Measurements from ENCODE around the gene CEND1. TPM values are rescaled to one million over a fixed set of nuclear protein-coding genes. Genes with fewer than 3 reads are reported as not detected.
A peak's percentile ranks its signal among the peaks of the same experiment; 100 is the strongest.

Gene CEND1
- total RNA-seq, 1 donor from 2014 or later: not detected

- DNase-seq: no peak
- H3K36me3 ChIP-seq: peaks cover 14% of the 10 kb centered on the region
- no peak for TF ChIP-seq CTCF (IDR thresholded peaks at IDR 0.05)
- no peaks in the 10 kb centered on the region for H3K9me3 ChIP-seq
- intact Hi-C loops (cut with DNase I): no loop called here
- peak; percentile 1 for ATAC-seq
- H3K27me3 ChIP-seq: peaks cover 9% of the 10 kb centered on the region
- peaks cover 71% of the 10 kb centered on the region for H3K4me1 ChIP-seq
- peak overlapping the region; percentile 70 for H3K27ac ChIP-seq
- peak overlapping the region; percentile 45 for H3K4me3 ChIP-seq
These were observed 39.4 kb upstream of the CEND1 start for GRCh38 chr11:829176-829846.

GRCh38 chr11:828506-829175, 38.8 kb upstream of the CEND1 start:
- ATAC-seq: no peak
- no peak for TF ChIP-seq CTCF (IDR thresholded peaks at IDR 0.05)
- H3K4me3 ChIP-seq: peak overlapping the region; percentile 54
- H3K27me3 ChIP-seq: peaks cover 9% of the 10 kb centered on the region
- intact Hi-C loops (cut with DNase I): no loop called here
- H3K36me3 ChIP-seq: peaks cover 21% of the 10 kb centered on the region
- H3K27ac ChIP-seq: peak overlapping the region; percentile 70
- H3K9me3 ChIP-seq: no peaks in the 10 kb centered on the region
- DNase-seq: no peak
- H3K4me1 ChIP-seq: peaks cover 65% of the 10 kb centered on the region

- Histone ChIP-seq H3K4me1 (peaks cover 65% of the 10 kb centered on the region), H3K9me3 (no peaks in the 10 kb centered on the region), H3K4me3 (peak within 1 kb of the TSS; percentile 54), H3K27me3 (peaks cover 9% of the 10 kb centered on the region), H3K36me3 (peaks cover 28% of the 10 kb centered on the region), H3K27ac (peak within 1 kb of the TSS; percentile 78)
- intact Hi-C loops (cut with DNase I): no loop called here
- ATAC-seq (no peak), DNase-seq (no peak)
- TF ChIP-seq CTCF (IDR thresholded peaks at IDR 0.05): no peak
These were observed 38.0 kb upstream of the CEND1 start, which contains the start of gene CRACR2B for GRCh38 chr11:827897-828192. Gene CRACR2B, plus strand, starts transcription at chr11:827919. Its CDS starts 689 bp downstream, at chr11:828608.

GRCh38 chr11:827146-827896, 37.4 kb upstream of the CEND1 start:
- Histone ChIP-seq H3K4me3 (peak overlapping the region; percentile 54), H3K27me3 (peaks cover 9% of the 10 kb centered on the region), H3K36me3 (peaks cover 34% of the 10 kb centered on the region), H3K4me1 (peaks cover 65% of the 10 kb centered on the region), H3K27ac (peak overlapping the region; percentile 78), H3K9me3 (no peaks in the 10 kb centered on the region)
- intact Hi-C loops (cut with DNase I): no loop called here
- peak; percentile 85 for DNase-seq
- TF ChIP-seq CTCF (IDR thresholded peaks at IDR 0.05): no peak
- peak; percentile 23 for ATAC-seq

GRCh38 chr11:826836-827145, 36.9 kb upstream of the CEND1 start:
- Histone ChIP-seq H3K36me3 (peaks cover 34% of the 10 kb centered on the region), H3K27ac (peak overlapping the region; percentile 78), H3K4me1 (peaks cover 65% of the 10 kb centered on the region), H3K9me3 (no peaks in the 10 kb centered on the region), H3K4me3 (peak overlapping the region; percentile 54), H3K27me3 (peaks cover 9% of the 10 kb centered on the region)
- no peak for DNase-seq
- TF ChIP-seq CTCF (IDR thresholded peaks at IDR 0.05): no peak
- intact Hi-C loops (cut with DNase I): no loop called here
- ATAC-seq: no peak
